IPS-11a (cell line): Measurements from ENCODE around the gene GYPB.
"Not testable (repeated sequence)": the region's sequence is repeated elsewhere in the genome, so short reads cannot be mapped to it uniquely, and the experiment has no call there.

Source experiments
- H3K4me3 ChIP-seq: one replicate; pipeline ENCODE4 v1.5.1; 2013; ENCODE audit warnings: low read depth, low read length, control low read depth

Gene GYPB

DNA sequence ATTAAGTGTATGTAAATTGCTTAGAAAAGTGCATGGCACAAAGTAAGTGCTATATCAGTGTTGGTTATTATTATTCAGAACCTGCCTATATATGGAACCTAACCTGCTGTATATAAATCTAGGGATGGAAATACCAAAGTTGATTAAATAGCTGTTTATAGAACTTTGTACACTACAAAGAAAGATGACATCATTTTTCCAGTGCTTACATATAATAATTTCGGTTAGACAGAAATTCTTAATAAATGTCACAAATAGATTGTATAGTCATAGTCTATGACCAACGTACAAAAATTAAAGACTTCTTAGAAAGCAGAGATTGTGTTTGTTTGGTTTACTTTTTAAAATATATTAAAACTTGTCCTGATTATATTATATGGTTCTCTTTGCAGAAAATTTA is 4.4 kb downstream of the GYPB start:
- H3K4me3 ChIP-seq = no peak overlapping the region

DNA sequence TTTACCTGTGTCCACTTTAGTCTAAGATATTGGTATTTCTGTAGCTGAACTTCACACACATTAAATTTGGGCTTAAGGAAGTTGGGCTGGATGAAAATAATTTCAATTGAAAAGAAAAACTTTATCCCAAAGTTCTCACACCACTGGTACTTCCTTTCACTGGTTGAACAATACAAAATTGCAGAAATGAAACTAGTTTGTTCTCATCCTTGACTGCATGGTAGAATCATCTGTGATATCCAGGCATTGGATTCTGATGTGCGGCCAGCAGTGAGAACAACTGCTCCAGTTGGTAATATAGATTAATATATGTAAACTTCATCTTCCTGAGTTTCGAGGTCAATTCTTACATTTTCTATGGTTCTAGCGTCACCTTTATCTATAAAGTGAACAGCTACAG is 10.6 kb downstream of the GYPB start:
- not testable (repeated sequence) for H3K4me3 ChIP-seq

DNA sequence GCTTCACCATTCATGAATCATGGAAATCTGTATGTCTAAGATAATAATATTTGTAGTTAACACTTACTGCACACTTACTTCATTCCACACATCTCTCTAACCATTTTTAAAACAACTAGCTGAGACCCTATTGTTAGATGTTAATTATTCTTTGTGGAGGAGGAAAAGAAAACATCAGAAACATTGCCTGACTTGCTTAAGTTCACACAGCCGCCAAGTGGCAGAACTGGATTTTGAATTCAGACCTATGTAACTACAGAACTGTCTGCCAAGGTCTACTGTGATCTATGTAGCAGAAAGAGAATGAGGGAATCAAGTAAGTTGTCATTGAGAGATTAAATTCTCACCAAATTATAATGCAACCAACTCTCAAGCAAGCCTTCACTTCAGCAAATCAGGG is 11.2 kb downstream of the GYPB start:
- not testable (repeated sequence) for H3K4me3 ChIP-seq

DNA sequence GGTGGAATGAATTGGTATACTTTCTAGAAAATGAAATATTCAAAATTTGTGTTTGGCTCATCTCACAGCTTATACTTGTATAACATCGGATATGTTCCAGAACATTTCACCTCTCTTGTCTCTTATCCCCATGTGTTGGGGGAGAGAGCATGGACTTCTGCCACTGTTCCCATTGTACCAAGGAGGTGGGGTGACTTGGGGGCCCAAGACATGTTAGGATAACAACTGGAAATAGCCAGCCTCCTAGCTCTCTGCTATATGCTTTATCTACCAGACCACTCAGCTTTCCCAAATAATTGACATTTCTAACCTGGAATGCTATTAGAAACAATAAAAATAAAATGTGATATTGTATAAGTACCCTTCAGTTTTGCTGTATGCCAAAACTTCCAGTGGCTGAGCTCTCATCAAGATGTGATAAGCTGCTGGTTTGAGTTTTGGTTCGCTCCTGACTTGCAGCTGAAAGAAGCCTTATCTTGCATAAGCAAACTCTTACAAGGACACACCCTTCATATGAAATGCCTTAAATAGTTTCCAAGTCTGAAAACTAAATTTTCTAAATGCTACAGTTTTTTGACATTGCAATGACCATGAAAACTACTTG is 12.9 kb downstream of the GYPB start:
- H3K4me3 ChIP-seq = not testable (repeated sequence)

DNA sequence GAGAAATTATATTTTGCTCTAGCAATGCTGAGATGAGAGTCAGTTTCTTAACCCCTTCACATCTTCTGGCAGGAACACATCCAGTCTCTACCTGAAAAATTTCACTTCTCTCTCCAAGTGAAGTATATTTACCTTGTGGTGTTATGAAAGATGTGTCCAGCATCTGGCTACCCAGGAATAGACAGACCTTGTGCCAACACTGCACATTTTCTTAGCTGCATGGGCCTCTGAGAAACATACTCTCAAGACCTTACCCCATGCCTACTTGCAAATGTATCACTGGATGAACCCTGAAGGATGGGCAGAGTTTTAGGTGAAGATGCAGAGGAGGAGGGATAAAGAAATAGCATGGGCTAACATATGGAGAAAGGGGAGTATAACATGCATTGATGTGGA is 13.6 kb downstream of the GYPB start:
- not testable (repeated sequence) for H3K4me3 ChIP-seq

DNA sequence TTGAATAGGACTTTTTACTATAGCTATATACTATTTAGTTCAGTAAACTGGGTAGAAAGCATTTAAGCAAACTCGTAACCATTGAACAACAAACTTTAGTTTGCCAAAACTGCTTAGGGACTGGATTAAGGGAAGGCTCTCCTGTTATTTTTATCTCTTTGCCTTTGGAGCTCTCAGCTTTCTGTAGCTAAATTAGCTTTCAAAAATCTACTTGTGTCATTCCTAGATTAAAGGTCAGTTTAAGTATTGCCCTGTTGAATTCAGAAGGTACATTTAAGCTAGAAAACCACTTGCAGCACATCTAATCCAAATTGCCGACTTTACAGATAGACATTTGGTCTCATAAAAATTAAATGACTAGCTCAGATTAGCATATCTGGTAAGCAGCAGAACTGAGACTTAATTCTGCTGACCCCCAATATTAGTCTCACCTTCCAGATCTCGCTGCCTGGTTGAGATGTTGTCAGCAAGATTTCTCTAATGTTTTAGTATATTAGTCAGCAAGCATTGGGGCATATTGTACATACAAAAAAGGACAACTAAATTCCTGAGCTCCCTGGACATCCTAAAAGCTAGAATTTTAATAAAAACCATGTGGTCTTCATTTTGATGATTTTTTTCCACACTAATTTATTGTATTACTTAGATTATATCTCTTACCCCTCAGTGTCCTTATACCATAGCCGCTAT is 14.2 kb downstream of the GYPB start:
- H3K4me3 ChIP-seq = not testable (repeated sequence)

DNA sequence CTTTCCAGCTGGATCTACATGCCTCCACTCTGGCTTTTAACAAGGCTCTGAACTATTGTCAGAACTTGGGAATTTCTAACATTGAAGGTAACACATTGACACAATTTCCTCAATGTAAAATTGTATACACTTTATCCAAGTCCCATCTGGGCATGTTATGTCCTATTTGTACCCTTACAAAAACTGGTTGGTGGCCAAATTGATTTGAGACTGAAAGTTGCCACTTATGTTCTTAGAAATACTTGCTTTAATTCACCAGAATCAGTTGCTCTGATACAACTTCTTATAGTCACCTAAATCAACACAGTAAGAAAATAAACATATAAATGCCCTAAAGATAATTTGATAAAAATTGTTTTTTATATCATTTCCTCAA is 15.3 kb downstream of the GYPB start:
- not testable (repeated sequence) for H3K4me3 ChIP-seq

DNA sequence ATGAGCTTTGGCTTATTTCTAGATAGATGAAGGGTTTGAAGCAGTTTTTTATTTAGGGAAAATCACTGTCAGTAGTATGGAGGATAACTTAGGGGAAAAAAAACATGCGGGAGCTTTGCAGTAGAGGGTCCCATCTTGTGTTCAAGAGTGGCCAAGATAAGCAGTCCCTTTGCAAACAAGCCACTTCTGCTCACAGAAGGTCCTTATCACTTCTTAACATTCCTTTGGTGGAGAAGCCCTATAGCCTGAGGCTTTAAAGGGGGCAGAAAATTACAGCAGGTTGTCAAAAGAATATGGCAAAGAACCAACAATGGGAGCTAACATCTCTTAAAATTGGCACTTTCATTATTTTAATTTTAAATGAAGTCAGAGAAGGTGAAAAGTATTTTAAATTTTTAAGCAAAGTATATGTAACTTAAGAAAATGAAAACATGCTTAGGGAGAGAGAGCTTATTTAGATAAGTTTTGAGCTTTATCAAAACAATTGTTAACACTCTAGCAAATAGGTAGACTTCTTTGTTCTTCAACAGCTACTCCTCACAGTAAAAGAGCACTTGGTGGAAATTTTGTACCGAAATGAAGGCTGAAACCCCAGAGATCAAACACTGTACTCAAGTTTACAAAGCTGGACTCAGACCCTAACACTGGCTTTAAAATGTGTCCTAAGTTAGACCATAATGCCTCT is 15.8 kb downstream of the GYPB start:
- not testable (repeated sequence) for H3K4me3 ChIP-seq

DNA sequence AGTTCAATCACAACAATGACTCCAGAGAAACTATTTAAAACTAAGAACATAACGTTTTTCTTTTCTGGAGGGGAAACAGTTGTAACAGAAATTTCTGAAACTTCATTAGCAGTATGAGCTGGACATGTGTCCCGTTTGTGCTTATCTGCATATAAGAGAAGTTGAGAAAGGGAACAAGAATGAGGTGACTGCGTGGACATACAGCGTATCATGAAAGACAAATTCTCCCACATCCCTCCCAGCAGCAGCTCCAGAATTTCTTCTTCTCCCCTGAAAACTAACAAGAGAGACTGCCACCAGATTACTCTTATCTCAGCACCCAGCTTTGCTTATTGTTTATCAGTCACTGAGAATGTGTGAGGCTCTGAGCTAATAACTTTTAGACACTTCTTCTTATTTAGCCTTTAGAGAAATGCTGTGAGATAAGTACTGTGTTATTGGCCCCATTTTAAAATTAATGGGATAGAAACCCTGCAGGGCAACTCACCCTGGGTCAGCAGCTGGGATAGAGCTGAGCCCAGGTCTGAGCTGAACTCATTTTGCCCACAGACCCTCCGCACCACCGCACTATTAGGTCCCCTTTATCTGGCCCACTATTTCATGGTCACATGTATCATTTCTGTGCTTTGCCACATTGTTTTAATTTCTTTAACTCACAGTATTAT is 18.7 kb downstream of the GYPB start:
- not testable (repeated sequence) for H3K4me3 ChIP-seq

DNA sequence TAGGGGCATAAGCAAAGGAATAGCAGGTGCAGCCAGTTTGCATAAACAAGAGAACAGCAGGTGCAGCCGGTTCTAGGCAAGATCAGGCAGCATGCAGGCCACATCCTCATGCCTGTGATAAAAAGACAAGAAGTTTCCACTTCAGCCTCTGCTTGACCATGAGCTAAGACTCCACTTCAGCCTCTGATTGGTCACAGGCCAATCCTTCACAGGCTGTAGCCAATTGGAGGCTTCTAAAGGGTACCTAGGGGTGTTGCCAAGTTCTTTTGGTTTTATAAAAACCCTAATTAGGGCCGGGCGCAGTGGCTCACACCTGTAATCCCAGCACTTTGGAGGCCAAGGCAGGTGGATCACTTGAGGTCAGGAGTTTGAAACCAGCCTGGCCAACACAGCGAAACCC is 23.0 kb downstream of the GYPB start:
- not testable (repeated sequence) for H3K4me3 ChIP-seq

DNA sequence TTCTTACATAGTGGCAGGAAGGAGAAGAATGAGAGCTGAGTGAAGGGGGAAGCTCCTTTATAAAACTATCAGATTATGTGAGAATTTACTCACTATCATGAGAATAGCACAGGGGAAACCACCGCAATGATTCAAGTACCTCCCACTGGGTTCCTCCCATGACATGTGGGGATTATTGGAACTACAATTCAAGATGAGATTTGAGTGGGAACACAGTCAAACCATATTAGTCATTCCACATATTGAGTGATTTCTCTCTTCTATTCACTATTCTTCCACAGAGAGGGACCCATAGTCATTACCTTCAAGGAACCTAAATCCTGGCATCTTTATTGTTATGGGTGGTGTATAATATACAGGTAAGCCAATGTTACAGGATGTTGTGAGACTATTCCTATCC is 27.4 kb downstream of the GYPB start:
- H3K4me3 ChIP-seq = not testable (repeated sequence)

DNA sequence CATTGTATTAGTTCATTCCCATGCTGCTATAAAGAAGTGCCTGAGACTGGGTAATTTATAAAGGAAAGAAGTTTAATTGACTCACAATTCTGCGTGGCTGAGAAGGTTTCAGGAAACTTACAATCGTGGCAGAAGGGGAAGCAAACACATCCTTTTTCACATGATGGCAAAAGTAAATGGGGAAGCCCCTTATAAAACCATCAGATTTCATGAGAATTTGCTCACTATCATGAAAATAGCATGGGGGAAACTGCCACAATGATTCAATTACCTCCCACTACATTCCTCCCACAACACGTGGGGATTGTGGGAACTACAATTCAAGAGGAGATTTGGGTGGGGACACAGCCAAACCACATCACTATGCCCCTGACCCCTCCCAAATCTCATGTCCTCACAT is 28.5 kb downstream of the GYPB start:
- H3K4me3 ChIP-seq = not testable (repeated sequence)

DNA sequence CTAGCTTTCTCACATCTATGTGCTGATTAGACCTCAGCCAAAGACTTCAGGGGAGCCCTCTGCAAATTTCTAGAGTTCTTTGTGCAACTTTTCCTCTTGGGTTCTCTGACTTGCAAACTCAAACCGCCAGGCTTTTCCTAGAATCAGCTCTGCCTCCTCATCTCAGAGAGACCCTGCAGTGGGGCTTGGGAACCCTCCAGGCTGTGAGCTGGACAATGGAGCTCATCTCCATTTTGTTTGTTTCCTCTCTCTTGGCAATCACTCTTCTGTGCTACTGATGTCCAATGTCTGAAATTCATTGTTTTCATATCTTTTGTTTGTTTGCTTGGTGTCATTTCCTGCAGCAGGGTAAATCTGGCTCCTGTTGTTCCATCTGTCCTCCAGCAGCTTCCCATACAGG is 33.0 kb downstream of the GYPB start:
- H3K4me3 ChIP-seq = no peak overlapping the region

DNA sequence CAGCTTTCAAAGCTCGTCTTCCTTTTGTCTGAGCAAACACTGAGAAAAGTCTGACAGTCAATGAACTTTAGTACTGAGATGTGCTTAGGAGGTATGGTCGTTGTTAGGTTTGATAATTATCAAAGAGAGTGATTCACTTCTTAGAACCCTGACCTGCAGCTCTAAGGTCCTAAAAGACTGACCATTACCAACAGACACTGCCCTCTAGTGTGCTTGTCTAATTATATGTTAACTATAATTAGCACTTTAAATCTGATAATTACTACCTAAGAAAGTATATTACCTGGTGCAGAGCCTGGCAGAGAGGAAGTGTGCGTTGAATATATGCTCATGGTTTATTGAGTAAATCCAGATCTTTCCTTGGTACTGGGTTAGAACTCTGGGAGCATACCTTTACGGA is 38.4 kb downstream of the GYPB start:
- not testable (repeated sequence) for H3K4me3 ChIP-seq

DNA sequence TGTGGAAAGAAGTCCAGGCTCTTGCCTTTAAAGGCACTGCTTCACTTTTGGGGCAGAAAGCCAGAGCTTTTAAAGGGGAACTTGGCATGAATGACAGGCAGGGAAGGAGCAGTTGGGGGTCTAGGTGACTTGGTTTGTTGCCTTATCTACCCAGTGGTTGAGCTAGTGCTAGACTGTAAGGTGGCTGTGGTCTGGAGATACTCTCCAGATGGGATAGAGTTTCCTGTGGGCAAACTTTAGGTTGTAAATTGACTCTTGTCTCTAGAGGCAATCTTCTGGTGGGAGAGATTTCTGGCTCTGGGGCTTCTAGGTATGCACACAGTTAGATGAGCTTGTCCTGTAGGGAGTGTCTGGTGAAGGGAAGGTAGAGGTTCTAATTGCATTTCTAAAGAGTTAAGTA is 43.7 kb downstream of the GYPB start:
- not testable (repeated sequence) for H3K4me3 ChIP-seq

DNA sequence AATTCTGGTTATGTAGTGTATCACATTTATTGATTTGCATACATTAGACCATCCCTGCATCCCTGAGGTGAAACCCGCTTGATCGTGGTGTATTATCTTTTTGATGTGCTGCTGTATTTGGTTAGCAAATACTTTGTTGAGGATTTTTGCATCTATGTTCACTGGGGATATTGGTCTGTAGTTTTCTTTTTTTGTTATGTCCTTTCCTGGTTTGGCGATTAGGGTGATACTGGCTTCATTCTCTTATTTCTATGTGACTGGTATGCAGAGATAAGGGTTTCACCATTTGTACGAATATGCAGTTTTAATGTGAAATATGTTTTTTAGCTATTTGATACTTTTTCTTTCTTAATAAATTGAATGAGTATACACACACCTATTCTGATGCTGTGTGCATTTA is 45.2 kb downstream of the GYPB start:
- H3K4me3 ChIP-seq = not testable (repeated sequence)

DNA sequence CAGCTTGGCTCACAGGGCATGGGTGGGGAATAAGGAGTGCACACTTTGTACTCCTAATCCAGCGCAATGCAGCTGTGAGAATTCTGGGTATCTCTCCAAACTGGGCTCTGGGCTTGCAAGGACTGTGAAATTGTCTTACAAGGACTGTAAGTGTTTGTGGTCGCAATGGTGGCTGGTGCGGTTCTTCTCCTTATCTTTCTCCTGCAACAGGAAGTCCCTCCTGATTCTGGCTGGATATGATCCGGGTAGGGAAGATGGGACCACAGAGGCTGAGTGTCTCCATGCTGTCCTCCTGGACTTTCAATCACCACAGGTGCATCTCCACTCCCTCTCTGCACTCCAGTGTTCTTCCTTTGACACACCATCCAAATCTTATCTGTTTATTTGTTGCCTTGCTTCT is 58.1 kb downstream of the GYPB start:
- H3K4me3 ChIP-seq = no peak overlapping the region

DNA sequence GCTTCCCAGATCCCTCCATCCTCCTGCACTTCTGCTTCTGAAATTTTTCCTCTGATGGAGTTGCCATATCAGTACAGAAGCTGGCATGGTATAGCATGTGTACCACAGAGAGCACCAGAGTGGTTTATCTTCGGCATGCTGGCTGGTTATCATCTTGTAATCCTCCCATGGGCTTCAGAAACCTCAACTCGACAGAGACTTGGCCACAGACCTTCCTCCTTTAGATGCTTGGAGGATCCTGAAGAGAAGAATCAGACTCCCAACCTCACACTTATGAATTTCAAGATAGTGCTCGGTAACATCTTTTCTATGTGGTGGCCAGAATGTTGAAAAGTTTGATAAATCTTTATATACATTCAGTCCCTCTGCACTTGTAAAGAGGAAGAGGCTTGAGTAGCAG is 63.9 kb downstream of the GYPB start:
- not testable (repeated sequence) for H3K4me3 ChIP-seq

DNA sequence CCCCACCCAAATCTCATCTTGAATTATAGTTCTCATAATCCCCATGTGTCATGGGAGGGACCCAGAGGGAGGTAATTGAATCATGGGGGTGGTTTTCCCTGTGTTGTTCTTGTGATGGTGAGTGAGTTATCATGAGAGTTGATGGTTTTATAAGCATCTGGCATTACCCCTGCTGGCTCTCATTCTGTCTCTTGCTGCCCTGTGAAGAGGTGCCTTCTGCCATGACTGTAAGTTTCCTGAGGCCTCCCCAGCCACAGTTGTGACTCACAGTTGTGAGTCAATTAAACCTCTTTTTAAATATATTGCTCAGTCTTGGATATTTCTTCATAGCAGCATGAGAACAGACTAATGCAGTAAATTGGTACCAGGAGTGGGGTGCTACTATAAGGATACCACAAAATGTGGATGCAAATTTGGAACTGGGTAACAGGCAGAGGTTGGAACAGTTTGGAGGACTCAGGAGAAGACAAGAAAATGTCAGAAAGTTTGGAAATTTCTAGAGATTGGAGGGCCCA is 67.7 kb downstream of the GYPB start:
- H3K4me3 ChIP-seq = not testable (repeated sequence)

DNA sequence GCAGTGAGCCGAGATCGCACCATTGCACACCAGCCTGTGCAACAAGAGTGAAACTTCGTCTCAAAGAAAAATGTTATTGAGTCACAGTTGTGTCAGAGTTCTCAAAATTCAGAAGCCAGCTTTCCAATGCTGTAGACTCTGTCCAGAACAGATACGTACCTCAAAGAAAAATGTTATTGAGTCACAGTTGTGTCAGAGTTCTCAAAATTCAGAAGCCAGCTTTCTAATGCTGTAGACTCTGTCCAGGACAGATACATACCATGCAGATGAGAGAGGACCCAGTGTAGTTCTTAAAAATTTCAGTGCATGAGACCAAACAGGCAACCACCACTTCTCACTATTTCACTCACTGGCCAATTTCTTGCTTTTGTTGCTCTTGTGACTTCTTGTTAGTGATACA is 68.2 kb downstream of the GYPB start:
- not testable (repeated sequence) for H3K4me3 ChIP-seq

DNA sequence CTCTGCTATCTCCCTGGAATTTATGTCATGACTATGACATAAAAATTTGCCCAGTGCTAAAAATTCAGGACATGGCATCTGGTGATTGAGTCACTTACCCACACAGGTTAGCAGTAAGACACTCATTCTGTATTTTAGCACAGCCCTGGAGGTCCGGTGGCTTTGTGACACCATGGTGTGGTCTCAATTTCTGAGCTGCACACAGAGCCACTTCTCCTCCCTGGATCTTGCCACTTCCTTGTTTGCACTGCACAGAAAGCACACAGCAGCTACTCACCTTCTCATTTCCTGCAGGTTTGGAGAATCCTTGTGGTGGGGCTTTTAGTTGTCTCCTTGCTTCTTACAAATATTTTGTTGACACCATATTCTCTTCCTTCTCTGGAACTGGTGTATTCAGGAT is 69.0 kb downstream of the GYPB start:
- not testable (repeated sequence) for H3K4me3 ChIP-seq

DNA sequence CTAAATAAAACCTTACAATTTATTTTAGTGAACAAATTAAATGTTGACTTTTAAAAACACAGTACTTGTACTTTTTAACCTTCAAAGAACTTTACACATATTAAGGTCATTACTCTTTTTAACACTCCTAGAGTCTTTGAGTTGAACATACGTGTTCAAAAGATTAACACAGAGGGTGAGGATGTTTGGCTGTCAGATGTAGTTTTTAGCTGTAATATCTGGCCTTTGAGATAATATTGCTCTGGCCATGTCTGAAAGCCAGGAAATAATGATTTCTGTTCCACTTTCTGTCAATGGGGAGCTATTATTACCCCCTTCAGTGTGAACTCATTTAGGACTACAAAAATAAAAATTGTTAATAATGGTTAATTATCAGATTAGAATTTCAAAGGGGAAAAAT is 71.7 kb downstream of the GYPB start:
- not testable (repeated sequence) for H3K4me3 ChIP-seq
